ENCODE measurements around the gene FZD1.

DNA sequence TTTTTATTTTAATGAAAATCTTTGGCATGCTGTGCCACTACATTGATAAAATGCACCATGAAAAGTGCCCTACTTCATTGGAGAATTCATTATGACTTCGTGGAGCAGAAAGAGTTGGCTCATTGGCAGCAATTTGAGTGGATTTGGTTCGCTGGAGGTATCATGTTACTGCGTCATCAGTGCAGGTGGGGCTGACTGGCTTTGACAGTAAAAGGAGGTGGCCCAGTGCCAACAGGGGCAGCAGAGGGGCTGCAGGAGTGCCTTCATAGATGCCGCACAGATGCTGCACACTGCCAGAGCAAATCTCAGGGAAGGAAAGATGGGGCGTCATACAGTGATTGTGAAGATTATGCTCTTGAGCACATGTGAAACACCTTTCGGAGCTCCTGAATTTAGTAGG is 22.2 kb downstream of the FZD1 start:
- TF ChIP-seq, protein P1, sequence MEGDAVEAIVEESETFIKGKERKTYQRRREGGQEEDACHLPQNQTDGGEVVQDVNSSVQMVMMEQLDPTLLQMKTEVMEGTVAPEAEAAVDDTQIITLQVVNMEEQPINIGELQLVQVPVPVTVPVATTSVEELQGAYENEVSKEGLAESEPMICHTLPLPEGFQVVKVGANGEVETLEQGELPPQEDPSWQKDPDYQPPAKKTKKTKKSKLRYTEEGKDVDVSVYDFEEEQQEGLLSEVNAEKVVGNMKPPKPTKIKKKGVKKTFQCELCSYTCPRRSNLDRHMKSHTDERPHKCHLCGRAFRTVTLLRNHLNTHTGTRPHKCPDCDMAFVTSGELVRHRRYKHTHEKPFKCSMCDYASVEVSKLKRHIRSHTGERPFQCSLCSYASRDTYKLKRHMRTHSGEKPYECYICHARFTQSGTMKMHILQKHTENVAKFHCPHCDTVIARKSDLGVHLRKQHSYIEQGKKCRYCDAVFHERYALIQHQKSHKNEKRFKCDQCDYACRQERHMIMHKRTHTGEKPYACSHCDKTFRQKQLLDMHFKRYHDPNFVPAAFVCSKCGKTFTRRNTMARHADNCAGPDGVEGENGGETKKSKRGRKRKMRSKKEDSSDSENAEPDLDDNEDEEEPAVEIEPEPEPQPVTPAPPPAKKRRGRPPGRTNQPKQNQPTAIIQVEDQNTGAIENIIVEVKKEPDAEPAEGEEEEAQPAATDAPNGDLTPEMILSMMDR (IDR thresholded peaks at IDR 0.05; ENCODE audit: borderline replicate concordance, extremely low read depth, low read length, poor library complexity, severe bottlenecking), result no peak
- TF ChIP-seq EZH2 (IDR thresholded peaks at IDR 0.05; ENCODE audit: borderline replicate concordance, low read depth, low read length, severe bottlenecking), result no peak
